Activated CD8-positive, alpha-beta memory T cell treated with anti-CD3 and anti-CD28 coated beads, Interleukin-2, amount 50 U/mL, for 24 hours (primary cell): ENCODE results near the gene ADRM1.

Source experiments
- DNase-seq: peaks from one replicate; pipeline ENCODE4 v3.0.0-alpha.2; 2020; ENCODE audit errors: extremely low read depth

Gene ADRM1

DNA sequence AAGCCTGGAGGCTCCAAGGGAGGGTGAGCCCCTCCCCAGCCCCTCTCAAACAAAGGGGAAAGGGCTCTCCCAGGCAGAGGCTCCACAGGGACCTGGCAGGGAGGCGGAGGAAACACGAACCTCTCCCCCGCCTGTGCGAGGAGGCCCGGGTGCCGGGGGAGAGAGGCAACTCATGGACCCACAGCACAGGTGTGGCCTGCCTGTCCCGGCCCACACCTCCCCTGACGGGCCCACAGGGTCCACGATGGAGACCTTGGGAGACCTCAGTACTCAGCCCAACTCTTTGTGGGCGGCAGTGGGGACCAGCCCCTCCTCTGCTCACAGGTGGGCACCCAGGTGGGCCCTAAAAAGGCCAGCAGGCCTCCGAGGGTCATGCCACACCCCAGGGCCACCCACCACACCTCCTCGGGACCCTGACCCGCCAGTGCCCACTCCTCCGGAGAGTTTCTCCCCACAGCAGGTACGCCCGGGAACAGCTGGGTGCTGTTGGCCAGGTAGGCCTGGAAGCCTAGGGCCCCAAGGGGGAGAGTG lies 52.1 kb downstream of the ADRM1 start:
- no peak for DNase-seq

DNA sequence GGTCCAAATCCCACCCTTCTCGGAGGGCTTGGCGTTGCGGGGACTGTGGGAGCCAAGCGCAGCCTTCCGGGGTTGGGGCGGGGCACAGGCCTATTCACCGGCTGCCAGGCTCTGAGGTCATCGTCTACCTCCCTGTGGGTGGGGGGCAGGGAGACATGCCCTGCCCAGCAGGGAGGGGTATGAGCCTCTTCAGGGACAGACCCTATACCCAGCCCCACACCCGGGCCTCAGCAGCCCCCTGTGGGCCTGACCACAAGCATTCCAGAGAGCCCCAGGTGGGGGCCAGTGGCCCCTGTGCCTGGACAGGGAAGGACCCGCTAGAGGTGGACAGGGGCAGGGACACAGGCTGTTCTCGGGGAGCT lies 52.7 kb downstream of the ADRM1 start:
- no peak for DNase-seq

DNA sequence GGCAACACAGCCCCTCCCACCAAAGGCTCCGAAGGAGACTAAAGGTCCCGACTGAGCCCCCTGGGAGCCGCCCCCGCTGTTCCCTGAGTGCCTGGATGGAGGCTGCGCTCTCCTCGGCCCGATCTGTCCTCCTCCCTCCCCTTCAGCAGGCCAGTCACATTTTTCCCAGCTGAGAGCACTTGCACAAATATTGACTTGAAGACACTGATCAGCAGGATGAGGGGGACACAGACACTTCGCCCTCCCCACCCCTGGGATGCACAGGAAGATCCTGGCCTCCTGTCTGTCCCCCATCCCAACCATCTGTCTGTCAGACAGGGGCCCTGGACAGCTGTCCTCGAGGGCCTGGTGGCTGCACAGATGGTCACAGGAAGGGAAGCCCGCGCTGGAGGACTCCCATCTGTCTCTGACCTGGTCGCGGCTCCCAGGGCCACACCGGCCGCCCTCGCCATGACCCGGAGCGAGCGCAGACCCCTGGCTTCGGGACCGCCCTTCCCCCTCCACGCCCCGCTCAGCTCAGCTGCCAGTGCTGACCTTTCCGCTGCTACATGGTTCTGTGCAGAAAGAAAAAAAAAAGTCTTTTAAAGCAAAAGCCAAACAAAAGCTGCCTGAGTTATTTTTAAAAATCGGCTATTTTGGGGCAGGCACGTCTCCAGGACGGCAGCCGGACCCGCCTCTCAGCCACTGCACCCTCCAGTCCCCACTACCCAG lies 53.2 kb downstream of the ADRM1 start:
- no peak for DNase-seq

DNA sequence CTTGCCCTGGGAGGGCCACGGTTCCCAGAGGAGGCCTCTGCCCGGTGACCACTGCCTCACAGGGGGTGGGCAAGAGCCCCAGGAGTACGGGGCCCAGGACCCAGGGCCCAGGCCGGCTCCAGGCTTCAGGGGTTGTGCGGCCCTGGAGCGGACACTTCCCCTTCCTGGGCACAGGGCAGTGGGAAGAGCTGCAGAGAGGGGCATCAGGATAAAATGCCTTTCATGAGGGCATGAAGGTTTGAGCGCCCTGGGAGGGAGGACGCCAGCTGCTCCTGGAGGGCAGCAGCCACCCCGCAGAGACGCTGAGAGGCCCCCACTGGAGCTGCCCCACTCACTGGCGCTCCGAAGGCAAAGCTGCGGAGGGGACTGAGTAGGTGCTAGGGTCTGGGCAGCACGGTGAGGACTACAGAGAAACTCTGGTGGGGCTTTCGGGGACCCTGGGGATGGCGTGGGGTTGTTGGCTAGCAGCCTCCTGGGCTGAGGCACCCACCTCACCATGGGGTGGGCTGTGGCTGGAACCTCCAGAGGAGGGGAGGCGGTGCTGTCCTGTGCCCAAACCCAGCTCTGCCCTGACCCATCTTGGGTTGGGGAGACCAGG lies 53.9 kb downstream of the ADRM1 start:
- DNase-seq, result no peak

DNA sequence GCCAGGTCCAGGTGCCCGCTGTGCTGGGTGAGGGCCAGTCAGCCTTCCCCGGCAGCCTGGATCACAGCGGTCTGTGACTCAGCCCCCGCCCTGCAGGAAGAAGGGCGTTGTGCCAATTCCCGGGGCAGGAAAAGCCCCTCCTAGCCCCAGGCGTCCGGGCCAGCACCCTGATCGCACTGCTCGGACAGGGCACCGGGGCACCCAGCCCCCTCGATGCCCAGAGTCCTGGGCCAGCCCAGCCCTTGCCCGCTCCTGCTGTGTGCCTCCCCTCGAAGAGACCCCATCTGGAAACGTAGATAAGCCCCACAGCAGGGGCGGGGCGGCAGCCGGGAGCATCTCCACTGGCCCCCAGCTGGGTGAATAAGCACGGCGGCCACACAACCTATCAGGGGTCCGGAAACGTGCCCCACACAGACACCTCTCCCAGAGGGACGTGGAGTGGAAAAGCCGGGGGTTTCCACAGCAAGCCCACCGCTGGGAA lies 54.4 kb downstream of the ADRM1 start:
- no peak for DNase-seq

DNA sequence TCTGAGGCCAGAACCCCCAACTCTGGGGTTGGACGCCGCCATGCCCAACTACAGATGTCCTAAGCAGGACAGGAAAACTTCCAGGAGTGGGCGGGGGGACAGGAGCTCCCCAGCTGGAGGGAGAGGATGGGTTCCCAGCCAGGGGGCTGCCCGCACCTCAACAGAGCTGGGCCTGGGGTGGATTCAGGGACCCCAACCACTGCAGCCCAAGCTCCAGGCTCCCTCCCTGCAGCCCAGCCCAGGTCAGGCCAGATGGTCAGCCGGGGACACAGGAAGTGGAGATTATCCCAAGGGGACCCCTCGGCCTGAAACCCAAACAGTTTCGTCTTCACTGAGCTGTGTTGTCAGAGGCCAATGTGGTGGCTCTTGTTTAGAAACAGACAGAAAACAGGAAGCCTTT lies 54.9 kb downstream of the ADRM1 start:
- DNase-seq, result no peak
